Large intestine (tissue), 12 donors: ENCODE results near the gene PRKCQ. TPM values are rescaled to one million over a fixed set of nuclear protein-coding genes. Genes with fewer than 3 reads are reported as not detected.

Experiments used
- DNase-seq, 2 donors: peaks; one replicate each; pipeline versions ENCODE4 v3.0.0 to v3.0.0-alpha.2; 2013
- H3K27ac ChIP-seq: one replicate; pipeline ENCODE4 v1.5.1; 2013; ENCODE audit warnings: low read length
- H3K27me3 ChIP-seq: 2 replicates; pipeline ENCODE4 v1.6.1; 2013; ENCODE audit warnings: low read length; ENCODE audit not compliant: control insufficient read depth, insufficient read depth
- H3K36me3 ChIP-seq: 2 replicates; pipeline ENCODE4 v1.6.1; 2013; ENCODE audit warnings: low read length; ENCODE audit not compliant: control insufficient read depth, insufficient read depth
- H3K4me1 ChIP-seq: one replicate; pipeline ENCODE4 v1.6.1; 2013; ENCODE audit warnings: low read length; ENCODE audit not compliant: control insufficient read depth, insufficient read depth
- H3K4me3 ChIP-seq: one replicate; pipeline ENCODE4 v1.5.1; 2013; ENCODE audit warnings: low read length
- H3K9me3 ChIP-seq: one replicate; pipeline ENCODE4 v1.6.1; 2013; ENCODE audit warnings: mild to moderate bottlenecking, low read depth, low read length, moderate library complexity; ENCODE audit not compliant: control insufficient read depth
- WGBS: methylation state at CpG from one replicate; pipeline ENCODE4 v1.1.5; 2013; ENCODE audit warnings: low lambda C conversion rate; ENCODE audit not compliant: insufficient coverage; 5-methylcytosine and 5-hydroxymethylcytosine counted together
- long read RNA-seq, 11 donors: transcript quantifications; one replicate each; lab custom pipeline, GENCODE V29; 2026
- polyA plus RNA-seq: library from polyadenylated mRNA; unstranded; fragments of 120-200 nt; gene quantifications from one replicate; pipeline ENCODE4 v1.2.1, GENCODE V29; 2013

Gene PRKCQ
- polyA plus RNA-seq, result 3.7 TPM
- long read RNA-seq, donor 1, partial matches to known transcripts, result 0 of 1 reads
- long read RNA-seq, donor 1, other reads (novel, unspliced or antisense), result 0 of 1 reads
- long read RNA-seq, donor 2, partial matches to known transcripts, result 0 of 1 reads
- long read RNA-seq, donor 2, other reads (novel, unspliced or antisense), result 0 of 1 reads
- long read RNA-seq, donor 3, result 0 reads
- long read RNA-seq, donor 4, result 0 reads
- long read RNA-seq, donor 5, result 0 reads
- long read RNA-seq, donor 6, result 0 reads
- long read RNA-seq, donor 7, result 0 reads
- long read RNA-seq, donor 8, partial matches to known transcripts, result 0 of 2 reads
- long read RNA-seq, donor 8, other reads (novel, unspliced or antisense), result 0 of 2 reads
- long read RNA-seq, donor 9, partial matches to known transcripts, result 0 of 2 reads
- long read RNA-seq, donor 9, other reads (novel, unspliced or antisense), result 0 of 2 reads
- long read RNA-seq, donor 10, partial matches to known transcripts, result 7 of 23 reads
- long read RNA-seq, donor 10, other reads (novel, unspliced or antisense), result 16 of 23 reads
- long read RNA-seq, donor 11, partial matches to known transcripts, result 0 of 2 reads
- long read RNA-seq, donor 11, other reads (novel, unspliced or antisense), result 0 of 2 reads

- WGBS, result no CpG with 5 or more reads among the region's 41 CpGs
- Histone ChIP-seq H3K4me3 (peak within 1 kb of the TSS; percentile 67), H3K4me1 (no peaks in the 10 kb centered on the region), H3K9me3 (no peaks in the 10 kb centered on the region), H3K36me3 (peaks cover 10% of the 10 kb centered on the region), H3K27ac (peak within 1 kb of the TSS; percentile 76), H3K27me3 (peaks cover 10% of the 10 kb centered on the region)
- peak; percentile 12 to 85 for DNase-seq
Measured at GRCh38 chr10:6579904-6580278, at the start of gene PRKCQ. Gene PRKCQ (minus strand): TSS chr10:6580276. CDS start chr10:6515135, 65,141 bp downstream.

DNA sequence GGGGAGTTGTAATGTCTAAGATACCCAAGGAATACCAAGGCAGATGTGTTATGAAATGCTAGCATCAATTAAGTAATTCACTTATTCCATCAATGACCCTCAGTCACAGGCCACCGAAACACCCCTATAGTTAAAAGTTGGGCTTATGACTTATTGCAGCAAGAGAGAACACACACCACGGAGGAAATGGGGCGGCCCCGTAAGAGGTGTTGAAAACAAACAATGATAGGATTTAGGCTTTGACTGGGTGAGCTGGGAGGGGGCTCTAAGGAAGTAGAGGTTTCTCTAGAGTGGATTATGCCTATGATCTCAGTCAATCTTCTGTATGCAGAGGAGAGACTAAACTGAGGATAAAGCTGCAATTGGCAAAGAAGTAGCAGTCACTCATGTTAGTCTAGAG is 45.4 kb upstream of the PRKCQ start:
- H3K27ac ChIP-seq, result no peak overlapping the region
- no peaks in the 10 kb centered on the region for H3K27me3 ChIP-seq
- H3K4me3 ChIP-seq, result no peak overlapping the region
- no peaks in the 10 kb centered on the region for H3K4me1 ChIP-seq
- no peaks in the 10 kb centered on the region for H3K9me3 ChIP-seq
- no CpG with 5 or more reads among the region's 4 CpGs for WGBS
- no peak for DNase-seq
- H3K36me3 ChIP-seq, result no peaks in the 10 kb centered on the region

GRCh38 chr10:6624392-6624791 is 44.3 kb upstream of the PRKCQ start:
- Histone ChIP-seq H3K4me3 (no peak overlapping the region), H3K4me1 (no peaks in the 10 kb centered on the region), H3K9me3 (no peaks in the 10 kb centered on the region), H3K36me3 (no peaks in the 10 kb centered on the region), H3K27me3 (no peaks in the 10 kb centered on the region), H3K27ac (no peak overlapping the region)
- DNase-seq, result no peak
- 17% methylated on average over 1 of the region's 3 CpGs for whole genome bisulfite sequencing

DNA sequence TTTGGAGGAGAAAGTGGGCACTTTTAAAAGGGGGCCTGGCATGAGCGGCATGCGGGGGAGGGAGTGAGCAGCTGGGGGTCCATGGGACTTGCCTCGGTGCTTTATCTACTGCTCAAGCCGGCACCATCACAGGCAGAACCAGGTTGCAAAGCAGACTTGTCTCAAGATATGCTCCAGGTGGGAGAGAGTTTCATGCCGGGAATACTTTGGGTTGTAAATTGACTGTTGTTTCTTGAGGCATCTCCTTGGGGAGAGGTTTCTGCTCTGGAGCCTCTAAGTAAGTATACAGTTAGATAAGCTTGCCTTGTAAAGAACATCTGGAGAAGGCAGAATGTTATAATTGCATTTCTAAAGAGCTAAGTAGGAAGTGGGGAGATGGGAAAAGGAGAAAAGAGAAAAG is 42.8 kb upstream of the PRKCQ start:
- DNase-seq, result no peak
- whole genome bisulfite sequencing, result no CpG with 5 or more reads among the region's 5 CpGs
- Histone ChIP-seq H3K9me3 (no peaks in the 10 kb centered on the region), H3K4me3 (no peak overlapping the region), H3K27ac (no peak overlapping the region), H3K4me1 (no peaks in the 10 kb centered on the region), H3K27me3 (no peaks in the 10 kb centered on the region), H3K36me3 (no peaks in the 10 kb centered on the region)

DNA sequence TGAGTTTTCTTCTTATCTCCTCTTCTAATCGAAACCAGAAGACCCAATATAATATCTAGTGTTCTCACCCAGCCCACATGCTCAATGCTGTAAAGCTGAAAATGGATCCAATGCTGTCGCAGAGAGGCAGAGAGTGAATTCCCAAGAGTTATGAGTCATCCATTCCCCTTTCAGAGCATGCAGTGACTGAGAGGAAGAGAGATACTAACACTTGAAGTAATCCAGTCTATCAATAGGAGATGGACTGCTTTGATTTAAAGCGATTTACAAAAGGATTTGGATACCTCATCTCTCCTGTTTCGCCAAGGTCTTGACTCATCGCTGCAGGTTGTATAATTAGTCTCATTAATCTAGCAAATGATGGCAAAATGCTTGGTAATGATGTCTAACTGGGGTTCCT is 41.5 kb upstream of the PRKCQ start:
- no peak overlapping the region for H3K4me3 ChIP-seq
- peak in 1 of 2 donors; percentile 5 for DNase-seq
- no peak overlapping the region for H3K27ac ChIP-seq
- 40% methylated on average over 1 of the region's 5 CpGs for WGBS
- no peaks in the 10 kb centered on the region for H3K4me1 ChIP-seq
- H3K36me3 ChIP-seq, result no peaks in the 10 kb centered on the region
- no peaks in the 10 kb centered on the region for H3K27me3 ChIP-seq
- H3K9me3 ChIP-seq, result no peaks in the 10 kb centered on the region

- Histone ChIP-seq H3K4me1 (no peaks in the 10 kb centered on the region), H3K36me3 (no peaks in the 10 kb centered on the region), H3K4me3 (no peak overlapping the region), H3K9me3 (no peaks in the 10 kb centered on the region), H3K27me3 (no peaks in the 10 kb centered on the region), H3K27ac (no peak overlapping the region)
- no peak for DNase-seq
- no CpG with 5 or more reads among the region's 12 CpGs for WGBS
Measured at GRCh38 chr10:6619660-6620059, 39.6 kb upstream of the PRKCQ start.

DNA sequence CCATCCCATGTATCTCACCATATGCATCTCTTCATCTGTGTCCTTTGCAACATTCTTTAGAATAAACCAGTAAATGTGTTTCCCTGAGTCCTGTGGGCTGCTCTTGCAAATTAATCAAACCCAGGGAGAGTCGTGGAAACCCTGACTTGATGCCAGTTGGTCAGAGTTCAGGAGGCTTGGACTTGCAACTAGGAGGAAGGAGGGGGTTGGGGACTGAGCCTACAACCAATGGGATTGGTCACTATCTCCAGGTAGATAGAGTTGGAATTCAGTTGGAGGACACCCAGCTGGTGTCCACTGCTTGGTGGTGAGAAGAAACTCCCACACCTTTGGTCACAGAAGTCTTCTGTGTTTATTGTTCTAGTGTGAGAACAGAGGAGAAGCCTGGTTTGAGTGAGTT is 38.3 kb upstream of the PRKCQ start:
- DNase-seq, result no peak
- Histone ChIP-seq H3K27ac (no peak overlapping the region), H3K27me3 (no peaks in the 10 kb centered on the region), H3K9me3 (no peaks in the 10 kb centered on the region), H3K4me3 (no peak overlapping the region), H3K4me1 (no peaks in the 10 kb centered on the region), H3K36me3 (no peaks in the 10 kb centered on the region)
- WGBS, result no CpG with 5 or more reads among the region's 1 CpG

GRCh38 chr10:6617309-6618076 is 37.4 kb upstream of the PRKCQ start:
- WGBS, result no CpG with 5 or more reads among the region's 5 CpGs
- Histone ChIP-seq H3K9me3 (no peaks in the 10 kb centered on the region), H3K27me3 (no peaks in the 10 kb centered on the region), H3K27ac (no peak overlapping the region), H3K4me1 (no peaks in the 10 kb centered on the region), H3K36me3 (no peaks in the 10 kb centered on the region), H3K4me3 (no peak overlapping the region)
- DNase-seq, result no peak

DNA sequence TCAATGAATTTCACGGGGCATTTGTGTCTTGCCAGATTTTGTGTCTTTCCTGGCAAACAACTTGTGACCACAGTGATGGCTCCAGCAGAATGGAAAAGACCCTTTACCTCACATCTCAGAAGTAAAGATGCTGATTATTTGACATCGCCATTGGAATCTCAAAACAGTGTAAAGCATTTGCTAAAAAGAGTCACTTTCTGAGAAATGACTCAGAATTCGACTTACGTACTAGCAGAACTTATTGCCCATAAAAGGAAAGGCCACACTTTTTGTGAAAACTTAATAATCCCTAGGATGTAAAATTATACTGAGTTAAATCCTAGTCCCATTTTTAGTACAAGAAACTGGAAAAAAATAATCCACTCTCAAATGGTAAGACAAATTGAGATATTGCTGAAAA is 35.9 kb upstream of the PRKCQ start:
- H3K4me3 ChIP-seq, result no peak overlapping the region
- H3K9me3 ChIP-seq, result no peaks in the 10 kb centered on the region
- WGBS, result 78% methylated on average over 3 of the region's 4 CpGs
- DNase-seq, result no peak
- no peak overlapping the region for H3K27ac ChIP-seq
- H3K27me3 ChIP-seq, result no peaks in the 10 kb centered on the region
- H3K36me3 ChIP-seq, result no peaks in the 10 kb centered on the region
- no peaks in the 10 kb centered on the region for H3K4me1 ChIP-seq

DNA sequence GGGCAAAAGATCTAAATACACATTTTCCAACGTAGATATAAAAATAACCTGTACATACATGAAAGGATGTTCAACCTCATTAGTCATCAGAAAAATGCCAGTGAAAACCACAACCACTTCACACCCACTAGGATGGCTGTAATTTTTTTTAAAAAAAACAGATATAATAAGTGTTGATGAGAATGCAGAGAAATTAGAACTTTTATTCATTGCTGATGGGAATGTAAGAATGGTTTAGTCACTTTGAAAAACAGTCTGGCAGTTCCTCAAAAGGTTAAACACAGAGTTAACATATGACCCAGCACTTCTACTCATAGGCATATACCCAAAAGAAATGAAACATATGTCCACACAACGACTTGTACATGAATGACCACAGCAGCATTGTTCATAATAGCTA is 32.3 kb upstream of the PRKCQ start:
- 67% methylated on average over 1 of the region's 2 CpGs for WGBS
- H3K27ac ChIP-seq, result no peak overlapping the region
- H3K9me3 ChIP-seq, result no peaks in the 10 kb centered on the region
- DNase-seq, result no peak
- no peaks in the 10 kb centered on the region for H3K36me3 ChIP-seq
- H3K4me3 ChIP-seq, result no peak overlapping the region
- no peaks in the 10 kb centered on the region for H3K4me1 ChIP-seq
- H3K27me3 ChIP-seq, result no peaks in the 10 kb centered on the region
